NCI-H748 (cell line): ENCODE results near the gene TBC1D24.
"Not testable (repeated sequence)": the region's sequence is repeated elsewhere in the genome, so short reads cannot be mapped to it uniquely, and the experiment has no call there.

Experiments used
- DNase-seq: peaks from one replicate; lab custom pipeline; 2025; ENCODE audit not compliant: unreplicated experiment; lab: John Stamatoyannopoulos, UW

The TBC1D24 gene

DNA sequence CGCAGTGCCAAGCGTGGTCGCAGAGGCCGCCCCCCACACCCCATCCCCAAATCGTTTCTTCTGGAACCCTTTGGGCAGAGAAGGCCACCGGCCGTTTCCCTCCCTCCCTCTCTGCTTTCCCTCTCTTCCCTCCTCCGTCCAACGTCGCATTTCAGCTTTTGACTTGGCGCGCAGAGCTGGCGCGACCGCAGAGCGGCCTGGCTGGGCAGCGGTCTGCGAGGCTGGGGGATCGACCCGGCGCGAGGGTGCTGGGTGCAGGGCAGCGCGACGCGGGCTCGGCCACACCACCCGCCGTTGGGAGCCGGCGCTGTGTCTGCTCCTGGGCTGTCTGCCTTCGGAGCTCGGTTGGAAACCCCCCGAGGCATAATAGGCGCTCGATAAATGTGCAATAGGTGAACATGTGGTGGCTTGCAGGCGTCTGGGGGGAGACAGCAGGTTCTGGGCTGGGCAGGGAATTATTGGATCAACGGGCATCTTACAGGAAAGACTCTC, 6.6 kb upstream of the TBC1D24 start:
- peak; percentile 63 for DNase-seq

DNA sequence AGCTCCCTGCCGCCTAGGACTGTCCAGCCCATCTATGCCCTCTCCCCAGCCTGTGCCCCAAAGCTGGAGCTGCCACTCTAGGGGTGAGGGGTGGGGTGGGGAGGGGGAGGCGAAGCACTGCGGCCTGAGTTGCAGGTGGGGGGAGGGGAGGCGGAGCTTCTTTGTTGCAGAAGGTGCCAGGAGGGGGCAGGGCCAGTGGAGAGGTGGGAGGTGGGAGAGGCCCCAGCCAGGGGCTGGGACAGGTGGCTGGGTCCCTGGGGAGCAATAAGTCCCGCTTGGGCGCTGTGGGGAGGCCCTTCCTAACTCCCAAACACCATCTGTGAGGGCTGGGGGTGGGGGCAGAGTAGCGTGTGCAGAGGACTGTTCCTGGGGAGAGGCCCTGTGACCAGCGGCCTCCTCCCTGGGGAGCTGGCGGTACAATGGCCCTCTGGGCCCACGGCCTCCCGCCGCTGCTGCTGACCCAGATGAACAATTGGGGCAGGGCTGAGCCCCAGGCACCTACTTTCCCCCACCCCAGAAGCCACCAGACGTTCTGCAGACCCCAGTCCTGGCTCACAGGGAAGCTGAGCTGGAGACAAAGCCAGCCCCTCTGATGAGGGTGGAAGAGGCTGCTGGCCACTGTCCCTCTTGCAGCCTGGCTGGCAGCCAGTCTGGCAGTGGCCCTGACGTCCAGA, 6.1 kb upstream of the TBC1D24 start:
- DNase-seq: peak; percentile 62

DNA sequence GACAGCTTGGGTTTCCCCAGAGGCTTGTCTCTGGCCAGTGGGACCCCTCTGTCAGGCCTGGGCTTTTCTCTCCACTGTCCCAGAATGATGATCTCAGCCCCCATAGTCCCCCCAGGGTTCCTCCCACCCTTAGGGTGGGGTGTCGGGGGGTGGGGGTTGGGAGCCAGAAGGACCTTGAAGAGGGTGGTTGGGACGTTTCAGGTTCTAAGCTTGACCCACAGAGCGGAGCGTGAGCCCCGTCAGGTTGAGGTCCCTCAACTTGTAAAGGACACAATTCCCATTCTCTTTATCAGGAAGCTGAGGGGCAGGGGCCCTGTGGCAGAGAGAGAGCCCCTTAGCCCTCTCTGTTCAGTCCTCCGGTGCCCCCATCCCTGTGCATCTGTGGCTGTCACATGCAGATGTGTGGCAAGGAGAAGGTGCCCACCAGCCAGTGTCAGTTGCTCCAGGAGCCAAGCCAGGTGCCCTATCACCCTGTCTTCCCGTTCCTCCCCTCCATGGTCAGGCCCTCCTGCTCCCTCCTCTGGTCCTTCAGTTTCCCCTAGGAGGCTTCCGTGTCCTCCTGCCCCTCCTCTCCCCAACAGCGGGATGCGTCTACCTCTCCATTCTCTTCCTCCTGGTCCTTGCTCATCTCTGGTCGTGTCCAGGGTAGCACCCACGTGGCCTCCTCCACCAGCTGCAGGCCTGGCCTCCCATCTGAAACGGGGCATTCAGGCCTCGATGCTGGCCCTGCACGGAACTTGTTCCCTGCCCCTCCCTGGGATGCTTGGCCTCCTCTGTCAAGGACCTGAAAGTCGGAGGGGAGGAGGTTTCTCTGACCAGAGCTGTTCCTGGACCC, 5.3 kb upstream of the TBC1D24 start:
- no peak for DNase-seq

DNA sequence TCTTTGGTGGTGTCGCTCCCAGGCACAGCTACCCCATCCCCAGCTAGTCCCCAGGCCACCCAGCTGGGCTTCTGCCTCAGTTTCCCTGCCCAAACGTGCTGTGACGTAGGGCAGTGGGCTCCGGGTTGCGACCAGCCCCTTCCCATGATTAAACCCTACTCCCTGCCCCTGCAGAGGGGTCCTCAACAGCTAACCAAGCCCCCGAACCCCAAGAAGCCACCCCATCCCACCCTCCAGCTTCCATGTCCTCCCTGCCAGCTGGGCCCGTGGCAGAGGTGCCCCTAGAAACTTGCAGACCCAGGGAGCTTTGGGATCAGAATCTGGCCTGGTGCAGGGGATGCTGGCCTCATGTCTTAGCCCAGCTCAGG, 4.7 kb upstream of the TBC1D24 start:
- DNase-seq: no peak

DNA sequence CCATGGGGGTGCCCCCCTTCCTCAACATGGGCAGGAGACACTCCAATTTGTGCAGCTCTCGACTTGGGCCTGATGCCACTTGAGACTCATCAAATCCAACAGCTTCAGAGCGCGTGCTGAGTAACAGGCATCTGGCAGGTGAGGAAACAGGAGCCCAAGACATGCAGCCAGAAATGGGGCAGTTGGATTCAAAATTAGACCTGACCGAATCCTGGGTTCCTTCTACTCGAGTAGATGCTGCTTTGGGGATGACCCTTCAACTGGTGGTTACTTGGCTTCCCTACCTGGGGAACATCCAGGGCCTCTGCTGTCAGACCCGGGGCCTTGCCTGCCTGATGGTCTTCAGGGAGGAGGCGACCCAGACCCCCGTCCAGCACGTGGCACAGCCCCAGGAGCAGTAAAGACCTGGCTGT, 4.3 kb upstream of the TBC1D24 start:
- peak; percentile 12 for DNase-seq

DNA sequence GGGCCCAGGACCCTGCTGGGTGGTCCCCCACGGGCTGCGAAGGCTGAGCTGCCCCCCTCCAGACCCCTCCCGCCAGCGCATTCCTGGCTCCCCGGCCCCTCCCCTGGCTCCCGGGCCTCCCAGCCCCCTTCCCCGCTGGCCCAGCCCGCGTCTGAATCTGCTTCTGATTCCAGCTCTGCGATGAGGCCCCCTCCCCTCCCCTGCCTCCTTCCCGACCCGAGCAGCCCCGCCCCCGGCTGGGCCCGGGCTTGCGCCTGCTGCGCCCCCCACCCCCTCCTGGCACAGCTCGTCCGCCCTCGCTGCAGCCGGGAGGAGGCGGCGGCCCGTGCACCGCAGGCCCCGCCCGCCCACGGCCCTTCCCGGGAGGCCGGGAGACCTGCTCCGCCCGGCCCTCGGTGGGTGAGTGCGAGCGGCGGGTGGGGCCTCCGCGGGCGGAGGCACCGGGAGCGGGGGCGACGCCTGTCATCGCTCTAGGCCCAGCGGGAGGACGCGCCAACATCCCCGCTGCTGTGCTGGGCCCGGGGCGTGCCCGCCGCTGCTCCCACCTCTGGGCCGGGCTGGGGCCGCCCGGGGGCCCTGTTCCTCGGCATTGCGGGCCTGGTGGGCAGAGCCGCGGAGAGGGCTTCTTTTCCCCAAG, 3.8 kb upstream of the TBC1D24 start, which contains the start of gene NTN3:
NTN3 (plus strand) TSS at position 282 of the 637 bp plus-strand sequence. CDS start 405 bp downstream, outside the sequence.
- DNase-seq: peak; percentile 36

DNA sequence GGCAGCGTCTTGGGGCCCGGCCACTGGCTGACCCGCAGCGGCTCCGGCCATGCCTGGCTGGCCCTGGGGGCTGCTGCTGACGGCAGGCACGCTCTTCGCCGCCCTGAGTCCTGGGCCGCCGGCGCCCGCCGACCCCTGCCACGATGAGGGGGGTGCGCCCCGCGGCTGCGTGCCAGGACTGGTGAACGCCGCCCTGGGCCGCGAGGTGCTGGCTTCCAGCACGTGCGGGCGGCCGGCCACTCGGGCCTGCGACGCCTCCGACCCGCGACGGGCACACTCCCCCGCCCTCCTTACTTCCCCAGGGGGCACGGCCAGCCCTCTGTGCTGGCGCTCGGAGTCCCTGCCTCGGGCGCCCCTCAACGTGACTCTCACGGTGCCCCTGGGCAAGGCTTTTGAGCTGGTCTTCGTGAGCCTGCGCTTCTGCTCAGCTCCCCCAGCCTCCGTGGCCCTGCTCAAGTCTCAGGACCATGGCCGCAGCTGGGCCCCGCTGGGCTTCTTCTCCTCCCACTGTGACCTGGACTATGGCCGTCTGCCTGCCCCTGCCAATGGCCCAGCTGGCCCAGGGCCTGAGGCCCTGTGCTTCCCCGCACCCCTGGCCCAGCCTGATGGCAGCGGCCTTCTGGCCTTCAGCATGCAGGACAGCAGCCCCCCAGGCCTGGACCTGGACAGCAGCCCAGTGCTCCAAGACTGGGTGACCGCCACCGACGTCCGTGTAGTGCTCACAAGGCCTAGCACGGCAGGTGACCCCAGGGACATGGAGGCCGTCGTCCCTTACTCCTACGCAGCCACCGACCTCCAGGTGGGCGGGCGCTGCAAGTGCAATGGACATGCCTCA, 3.1 kb upstream of the TBC1D24 start:
- DNase-seq: peak; percentile 20

DNA sequence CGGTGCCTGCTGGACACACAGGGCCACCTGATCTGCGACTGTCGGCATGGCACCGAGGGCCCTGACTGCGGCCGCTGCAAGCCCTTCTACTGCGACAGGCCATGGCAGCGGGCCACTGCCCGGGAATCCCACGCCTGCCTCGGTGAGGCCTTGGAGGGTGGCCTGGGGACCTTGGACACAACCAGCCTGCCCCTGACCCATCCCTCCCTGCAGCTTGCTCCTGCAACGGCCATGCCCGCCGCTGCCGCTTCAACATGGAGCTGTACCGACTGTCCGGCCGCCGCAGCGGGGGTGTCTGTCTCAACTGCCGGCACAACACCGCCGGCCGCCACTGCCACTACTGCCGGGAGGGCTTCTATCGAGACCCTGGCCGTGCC, 2.5 kb upstream of the TBC1D24 start:
- no peak for DNase-seq

DNA sequence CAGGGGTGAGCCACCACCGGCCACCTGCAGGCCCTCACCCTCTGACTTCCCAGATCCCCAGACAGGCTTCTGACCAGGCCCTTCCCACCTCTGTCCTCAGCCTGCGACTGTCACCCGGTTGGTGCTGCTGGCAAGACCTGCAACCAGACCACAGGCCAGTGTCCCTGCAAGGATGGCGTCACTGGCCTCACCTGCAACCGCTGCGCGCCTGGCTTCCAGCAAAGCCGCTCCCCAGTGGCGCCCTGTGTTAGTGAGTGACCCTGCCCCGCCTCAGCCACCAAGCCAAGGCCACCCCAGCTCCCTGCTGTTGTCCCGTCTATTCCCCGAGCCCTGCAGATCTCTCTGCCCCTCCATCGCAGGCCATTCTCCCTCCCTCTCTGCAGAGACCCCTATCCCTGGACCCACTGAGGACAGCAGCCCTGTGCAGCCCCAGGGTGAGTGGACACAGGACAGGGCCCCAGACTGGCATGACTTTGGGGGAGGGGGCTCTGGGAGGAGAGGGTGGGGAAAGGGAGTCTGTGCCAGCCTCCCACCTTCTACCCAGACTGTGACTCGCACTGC, 2.0 kb upstream of the TBC1D24 start:
- DNase-seq: no peak

DNA sequence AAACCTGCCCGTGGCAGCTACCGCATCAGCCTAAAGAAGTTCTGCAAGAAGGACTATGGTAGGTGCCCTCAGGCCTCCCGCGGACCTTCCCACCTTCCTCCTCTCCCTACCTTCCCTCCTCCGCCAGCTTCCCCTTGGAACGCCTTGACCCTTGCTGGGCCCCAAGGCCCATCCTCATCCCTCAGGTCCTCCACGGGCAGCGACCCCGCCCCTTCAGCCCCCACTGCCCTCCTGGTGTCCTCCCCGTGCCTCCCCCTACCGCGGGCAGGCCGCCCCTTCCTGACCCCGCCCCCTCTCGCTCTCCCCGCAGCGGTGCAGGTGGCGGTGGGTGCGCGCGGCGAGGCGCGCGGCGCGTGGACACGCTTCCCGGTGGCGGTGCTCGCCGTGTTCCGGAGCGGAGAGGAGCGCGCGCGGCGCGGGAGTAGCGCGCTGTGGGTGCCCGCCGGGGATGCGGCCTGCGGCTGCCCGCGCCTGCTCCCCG, 1.4 kb upstream of the TBC1D24 start:
- peak; percentile 27 for DNase-seq

DNA sequence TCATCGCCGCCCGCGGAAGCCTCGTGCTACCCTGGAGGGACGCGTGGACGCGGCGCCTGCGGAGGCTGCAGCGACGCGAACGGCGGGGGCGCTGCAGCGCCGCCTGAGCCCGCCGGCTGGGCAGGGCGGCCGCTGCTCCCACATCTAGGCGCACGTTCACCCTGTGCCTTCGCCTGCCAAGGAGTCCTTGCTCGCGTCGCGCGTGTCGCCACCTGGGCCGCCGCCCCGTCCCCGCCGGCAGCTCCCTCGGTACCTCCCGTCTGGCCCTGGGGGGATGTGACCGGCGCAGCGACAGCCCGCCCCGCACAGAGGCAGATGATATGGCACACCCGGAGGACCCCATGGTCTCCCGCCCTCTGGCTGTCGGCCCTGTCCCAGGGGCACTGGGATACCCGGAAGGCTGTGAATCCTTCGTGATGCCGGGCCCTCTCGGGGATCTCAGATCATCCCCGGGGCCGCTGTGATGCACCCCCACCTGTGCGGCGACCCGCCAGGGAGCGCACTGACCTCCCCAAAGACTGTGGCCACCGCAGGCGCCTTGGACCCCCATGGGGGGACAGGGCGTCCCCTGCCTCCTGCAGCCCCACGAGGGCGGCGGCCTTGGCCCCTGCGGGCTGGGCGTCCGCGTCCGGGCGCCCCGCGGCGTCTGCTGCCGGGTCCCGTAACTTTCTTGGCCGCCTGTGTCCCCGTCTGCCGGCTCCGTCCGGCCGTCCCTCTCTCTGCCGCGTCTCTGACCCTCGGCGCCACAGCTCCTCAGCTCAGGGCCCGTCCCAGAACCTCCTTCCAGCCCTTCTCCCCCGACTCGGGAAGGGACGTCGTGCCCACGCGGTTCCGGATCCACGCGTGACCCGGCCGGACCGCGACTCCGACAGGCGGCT, 689 bp upstream of the TBC1D24 start:
- DNase-seq: peak; percentile 42

DNA sequence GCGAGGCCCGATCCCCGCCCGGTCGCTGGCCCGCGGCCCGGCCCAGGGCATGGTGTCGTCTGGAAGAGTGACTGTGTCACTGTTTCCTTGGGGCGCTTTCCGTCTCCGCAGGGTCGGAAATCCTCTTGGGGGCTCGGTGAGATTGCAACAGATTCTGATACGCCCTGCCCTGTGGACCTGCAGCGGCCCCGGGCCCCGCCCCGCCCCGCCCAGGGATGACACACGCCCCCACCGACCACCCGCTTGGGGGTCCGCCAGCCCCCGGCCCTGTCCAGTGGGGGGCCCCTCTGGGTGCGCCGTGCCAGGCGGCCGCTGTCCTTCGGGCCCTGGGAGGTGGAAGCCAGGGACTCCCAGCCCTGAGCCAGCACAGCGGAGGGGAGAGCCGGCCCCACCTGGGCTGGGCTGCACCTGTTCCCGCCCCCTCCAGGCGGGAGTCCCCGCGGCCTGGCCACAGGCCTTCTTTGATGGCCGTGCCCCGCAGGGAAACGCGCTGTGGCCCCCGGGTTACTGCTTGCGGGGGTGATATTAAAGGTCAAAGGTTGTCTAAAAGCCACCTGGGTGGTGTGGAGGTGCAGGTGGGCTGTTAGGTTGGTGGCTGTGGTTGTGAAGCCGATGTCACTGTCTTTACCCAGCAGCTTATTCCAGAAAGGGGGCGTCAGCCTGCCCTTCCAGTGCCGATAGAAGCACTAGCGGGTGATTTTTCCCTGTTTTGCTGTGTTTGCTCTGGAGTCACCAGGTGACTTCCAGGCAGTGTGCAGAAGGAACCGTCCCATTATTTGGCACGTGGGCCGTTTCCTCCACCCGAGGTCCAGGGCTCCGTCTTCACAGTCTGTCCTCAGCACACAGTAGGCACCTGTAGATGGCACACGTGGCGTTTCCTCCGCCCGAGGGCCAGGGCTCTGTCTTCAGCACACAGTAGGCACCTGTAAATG, 752 bp downstream of the TBC1D24 start:
- DNase-seq: peak; percentile 38

DNA sequence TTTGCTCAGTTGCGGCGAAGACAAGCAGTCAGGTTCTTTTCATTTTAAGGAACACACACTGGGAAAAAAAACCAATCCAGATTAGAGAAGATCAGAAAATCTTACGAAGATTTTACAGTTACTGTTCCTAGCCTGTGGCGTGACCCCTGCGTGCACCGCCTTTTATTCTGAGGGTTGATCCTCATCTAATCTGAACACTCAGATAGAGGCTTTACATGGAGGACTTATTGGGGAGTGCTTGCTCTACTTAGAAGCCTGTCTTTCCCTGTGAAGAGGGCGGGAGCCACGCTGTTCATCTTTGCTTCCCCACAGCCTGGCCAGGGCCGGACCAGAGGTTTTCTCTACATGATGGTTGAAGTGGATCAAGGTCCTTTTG, 1.4 kb downstream of the TBC1D24 start:
- DNase-seq: no peak

DNA sequence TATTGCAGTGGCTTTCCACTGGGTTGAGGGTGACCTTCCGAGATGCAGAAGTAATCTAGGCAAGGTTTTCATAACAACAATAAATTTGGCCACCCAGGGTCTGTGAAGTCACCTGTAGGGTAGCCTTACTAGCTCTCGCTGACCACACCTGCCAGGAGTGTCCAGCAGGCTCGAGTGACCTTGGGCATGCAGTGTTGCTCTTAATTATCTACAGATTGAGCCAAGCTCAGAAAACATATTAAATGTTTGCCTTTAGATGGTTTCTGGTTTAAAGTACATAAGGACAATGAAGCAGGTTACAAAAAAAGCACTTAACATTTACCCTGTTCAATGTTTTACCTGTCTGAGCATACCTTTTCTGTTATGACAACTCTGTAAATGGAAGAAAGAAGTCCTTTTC, 1.8 kb downstream of the TBC1D24 start:
- DNase-seq: no peak

DNA sequence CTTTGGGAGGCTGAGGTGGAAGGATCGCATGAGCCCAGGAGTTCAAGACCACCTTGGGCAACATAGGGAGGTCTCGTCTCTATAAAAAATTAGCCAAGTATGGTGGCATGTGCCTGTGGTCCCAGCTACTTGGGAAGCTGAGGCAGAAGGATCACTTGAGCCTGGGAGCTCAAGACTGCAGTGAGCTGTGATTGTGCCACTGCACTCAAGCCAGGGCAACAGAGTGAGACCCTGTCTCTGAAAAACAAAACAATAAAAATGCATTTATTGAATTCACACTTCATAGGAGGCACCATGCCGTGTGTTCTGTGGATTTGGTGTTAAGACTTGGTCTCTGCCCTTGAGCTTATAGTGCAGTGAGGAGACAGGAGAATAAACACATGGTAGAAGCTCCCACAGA, 2.4 kb downstream of the TBC1D24 start:
- DNase-seq: no peak

DNA sequence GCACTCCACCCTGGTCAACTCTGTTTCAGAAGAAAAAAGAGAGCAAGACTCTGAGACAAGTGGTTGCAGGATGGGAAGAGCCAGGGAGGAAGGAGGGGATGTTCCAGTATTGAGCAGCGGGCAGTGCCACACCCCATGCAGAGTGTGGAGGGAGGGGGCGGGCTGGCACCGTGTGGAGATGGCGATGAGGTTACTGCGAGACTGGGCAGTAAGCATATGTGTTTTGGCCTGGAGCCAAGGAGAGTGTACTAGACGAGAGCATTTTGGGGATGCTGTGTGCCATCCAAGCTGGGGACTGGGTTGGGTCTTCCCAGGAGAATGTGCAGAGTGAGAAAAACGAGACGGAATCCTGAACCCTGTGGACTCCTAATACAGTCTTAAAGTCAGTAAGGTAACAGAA, 3.4 kb downstream of the TBC1D24 start:
- peak; percentile 24 for DNase-seq

DNA sequence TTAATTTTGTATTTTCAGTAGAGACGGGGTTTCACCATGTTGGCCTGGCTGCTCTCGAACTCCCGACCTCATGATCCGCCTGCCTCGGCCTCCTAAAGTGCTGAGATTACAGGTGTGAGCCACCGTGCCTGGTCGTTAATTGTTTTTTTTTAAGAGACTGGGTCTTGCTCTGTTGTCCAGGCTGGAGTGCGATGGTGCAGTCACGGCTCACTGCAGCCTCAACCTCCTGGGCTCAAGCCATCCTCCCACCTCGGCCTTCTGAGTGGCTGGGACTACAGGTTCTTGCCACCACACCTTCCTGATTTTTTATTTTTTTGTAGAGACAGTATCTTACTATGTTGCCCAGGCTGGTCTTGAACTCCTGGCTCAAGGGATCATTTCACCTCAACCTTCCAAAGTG, 5.1 kb downstream of the TBC1D24 start:
- not testable (repeated sequence) for DNase-seq

DNA sequence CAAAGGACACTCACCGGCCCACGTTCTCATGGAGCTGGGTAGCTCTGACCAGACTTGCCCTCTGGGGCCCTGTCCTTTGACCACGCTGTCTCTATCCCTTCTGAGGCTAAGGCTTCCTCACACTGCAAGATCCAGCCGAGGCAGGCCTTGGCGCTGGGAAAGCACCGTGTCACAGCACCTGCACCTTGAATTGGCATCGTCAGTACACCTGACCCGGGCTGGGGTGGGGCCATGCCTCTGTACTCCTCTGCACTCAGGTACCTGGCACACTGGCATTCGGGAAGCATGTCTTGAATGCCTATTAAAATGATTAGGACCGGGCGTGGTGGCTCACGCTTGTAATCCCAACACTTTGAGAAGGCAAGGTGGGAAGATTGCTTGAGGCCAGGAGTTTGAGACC, 6.0 kb downstream of the TBC1D24 start:
- no peak for DNase-seq
